NCI-H2171 (cell line): ENCODE results near the gene GPR34.
"Not testable (repeated sequence)": the region's sequence is repeated elsewhere in the genome, so short reads cannot be mapped to it uniquely, and the experiment has no call there.

Source experiments
- DNase-seq: peaks from one replicate; lab custom pipeline; 2025; lab: John Stamatoyannopoulos, UW

The GPR34 gene

DNA sequence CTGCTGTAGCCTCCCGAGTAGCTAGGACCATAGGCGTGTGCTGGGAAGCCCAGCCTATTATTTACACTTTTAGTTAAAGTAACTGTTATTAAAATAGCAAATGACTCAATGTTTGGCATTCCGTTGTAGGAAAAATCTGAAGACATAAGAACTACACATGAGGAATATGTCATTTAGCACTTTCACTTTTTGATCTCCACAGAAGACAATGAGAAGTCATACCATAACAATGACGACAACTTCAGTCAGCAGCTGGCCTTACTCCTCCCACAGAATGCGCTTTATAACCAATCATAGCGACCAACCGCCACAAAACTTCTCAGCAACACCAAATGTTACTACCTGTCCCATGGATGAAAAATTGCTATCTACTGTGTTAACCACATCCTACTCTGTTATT lies 6.7 kb downstream of the GPR34 start:
- no peak for DNase-seq

DNA sequence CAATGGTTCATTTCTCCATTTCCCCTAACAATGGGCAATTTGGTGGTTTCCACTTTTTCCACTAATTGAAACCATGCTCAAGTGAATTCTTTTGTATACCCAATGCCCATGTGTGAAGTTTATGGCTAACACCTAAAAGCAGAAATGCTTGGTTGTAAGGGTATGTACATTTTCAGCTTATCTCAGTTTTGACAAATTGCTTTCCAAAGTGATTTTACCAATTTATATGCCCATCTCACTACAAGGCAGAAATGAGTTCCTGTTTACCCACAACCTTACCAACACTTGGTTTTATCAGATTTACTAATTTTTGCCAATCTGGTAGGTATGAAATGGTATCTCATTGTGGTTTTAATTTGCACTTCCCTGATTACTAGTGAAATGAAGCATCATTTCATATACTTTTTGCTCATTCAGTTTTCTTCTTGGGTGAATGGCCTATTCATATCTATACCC lies 14.8 kb downstream of the GPR34 start:
- no peak for DNase-seq

DNA sequence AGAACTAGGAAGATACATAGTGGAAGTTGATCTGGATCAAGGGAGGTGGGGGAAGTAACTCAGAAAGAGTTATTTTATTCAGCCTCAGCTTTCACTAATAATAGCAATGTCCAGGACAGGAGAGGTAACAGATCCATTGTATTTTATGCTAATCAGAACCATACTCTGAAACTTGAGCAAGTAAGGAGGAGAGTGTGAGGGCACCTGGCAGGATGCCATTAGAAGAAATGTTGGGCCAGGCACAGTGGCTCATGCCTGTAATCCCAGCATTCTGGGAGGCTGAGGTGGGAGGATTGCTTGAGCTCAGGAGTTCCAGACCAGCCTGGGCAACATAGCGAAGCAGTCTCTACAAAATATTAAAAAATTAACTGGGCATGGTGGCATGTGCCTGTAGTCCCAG lies 16.3 kb downstream of the GPR34 start:
- no peak for DNase-seq

DNA sequence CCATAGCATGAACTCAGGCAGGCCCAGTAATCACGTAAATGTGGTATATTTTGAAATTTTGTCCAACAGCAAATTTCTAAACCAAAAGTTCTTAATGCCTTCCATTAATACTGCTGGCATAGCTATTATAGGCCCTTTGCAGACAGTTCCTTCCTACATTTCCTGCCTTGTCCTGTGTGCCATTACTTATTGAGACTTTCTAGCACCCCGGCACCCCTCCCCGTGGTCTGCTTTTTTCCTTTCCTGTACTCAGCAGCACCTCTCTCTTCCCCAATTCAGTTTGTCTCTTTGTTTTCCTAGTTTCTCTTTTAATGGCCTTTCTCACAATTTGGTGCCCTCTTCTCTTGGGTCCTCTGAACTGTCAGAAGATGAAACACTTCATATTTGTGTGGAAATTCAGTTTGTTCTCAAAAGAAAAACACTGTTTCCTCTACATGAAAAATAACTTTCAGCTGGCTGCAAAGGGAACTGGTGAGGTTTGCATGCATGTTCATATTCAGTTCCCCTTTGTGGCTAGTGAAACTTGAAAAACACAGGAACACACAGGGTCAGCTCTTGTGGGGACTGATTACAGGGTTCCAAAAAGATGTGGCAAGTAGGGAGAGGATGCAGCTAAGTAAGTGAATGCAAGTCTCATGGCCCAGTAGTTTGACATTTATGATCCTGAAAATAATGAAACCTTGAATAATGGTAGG lies 17.1 kb downstream of the GPR34 start:
- no peak for DNase-seq

DNA sequence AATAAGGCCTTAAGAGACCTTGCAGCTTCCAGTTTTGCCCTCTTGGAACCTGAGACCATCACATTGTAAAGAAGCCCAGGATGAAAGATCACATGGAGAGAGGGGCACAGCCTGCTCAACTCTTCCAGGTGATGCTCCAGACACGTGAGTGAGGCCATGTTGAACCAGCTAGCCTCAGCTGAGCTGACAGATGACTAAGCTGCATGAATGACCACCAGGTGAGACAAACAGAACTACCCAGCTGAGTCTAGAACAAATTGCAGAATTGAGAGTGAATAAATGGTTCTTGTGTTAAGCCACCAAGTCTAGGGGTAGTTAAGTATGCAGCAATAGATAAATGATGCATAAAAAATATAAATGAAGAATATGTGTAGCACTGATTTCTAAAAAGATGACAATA lies 18.4 kb downstream of the GPR34 start:
- no peak for DNase-seq

DNA sequence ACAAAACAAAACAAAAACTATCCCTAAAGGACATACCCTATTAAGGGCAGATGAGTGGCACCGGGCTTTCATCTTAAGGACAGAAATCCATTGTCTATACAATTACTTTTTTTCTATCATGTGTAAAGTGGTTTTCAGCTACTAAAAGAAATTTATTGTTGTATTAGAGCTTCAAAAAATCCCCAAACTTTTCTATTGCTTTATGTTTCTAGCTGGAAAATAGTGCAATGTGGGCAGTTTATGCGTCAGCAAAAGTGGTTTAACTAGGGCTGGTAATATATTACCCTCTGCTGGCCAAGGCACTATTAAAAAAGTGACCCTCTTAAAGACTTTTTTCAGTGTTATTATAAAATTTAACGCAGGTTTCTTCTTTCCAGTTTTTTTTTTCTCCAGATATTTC lies 19.7 kb downstream of the GPR34 start:
- DNase-seq, result no peak

DNA sequence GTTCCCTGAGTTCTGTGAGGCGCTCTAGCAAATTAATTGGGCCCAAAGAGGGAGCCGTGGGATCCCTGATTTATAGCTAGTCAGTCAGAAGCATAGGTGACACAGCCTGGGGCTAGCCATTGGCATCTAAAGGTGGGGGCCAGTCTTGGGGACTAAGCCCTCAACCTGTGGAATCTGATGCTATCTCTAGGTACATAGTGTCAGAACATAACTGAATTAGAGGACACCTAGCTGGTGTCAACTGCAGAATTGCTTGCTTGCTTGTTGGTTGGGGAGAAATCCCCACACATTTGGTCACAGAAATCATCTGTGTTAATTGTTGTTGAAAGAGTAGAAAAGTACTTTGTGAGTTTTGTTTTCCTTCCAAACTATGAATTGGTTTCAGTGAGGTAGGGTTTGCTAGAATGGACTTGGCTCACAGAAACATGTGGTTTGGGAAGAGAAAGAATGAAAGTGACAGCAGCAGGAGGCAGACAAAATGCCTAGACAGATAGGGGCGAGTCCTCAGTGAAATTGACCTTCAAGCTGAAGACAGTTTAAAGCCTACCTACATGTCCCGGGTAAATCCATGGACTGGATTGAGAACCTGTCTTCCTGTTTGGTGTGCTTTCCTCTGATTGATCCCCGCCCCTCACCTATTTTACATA lies 22.4 kb downstream of the GPR34 start:
- no peak for DNase-seq

DNA sequence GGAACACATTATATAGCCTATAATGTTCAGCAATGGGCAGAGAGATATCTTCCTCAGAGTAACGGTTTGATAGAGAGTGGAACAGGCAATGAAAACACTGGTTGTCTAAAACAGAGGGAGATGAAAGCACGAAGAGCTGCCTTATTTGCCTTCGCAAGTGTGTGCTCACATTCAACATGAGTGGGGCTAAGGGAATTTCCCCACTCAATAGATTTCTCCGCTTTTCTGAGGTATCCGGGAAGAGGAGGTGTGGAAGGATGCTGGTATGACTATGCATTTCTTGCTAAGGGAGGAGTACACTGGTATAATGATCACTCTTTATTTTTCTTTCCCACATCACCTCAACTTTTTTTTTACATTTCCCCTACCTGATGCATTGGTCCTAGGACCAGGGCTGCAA lies 27.4 kb downstream of the GPR34 start:
- no peak for DNase-seq

DNA sequence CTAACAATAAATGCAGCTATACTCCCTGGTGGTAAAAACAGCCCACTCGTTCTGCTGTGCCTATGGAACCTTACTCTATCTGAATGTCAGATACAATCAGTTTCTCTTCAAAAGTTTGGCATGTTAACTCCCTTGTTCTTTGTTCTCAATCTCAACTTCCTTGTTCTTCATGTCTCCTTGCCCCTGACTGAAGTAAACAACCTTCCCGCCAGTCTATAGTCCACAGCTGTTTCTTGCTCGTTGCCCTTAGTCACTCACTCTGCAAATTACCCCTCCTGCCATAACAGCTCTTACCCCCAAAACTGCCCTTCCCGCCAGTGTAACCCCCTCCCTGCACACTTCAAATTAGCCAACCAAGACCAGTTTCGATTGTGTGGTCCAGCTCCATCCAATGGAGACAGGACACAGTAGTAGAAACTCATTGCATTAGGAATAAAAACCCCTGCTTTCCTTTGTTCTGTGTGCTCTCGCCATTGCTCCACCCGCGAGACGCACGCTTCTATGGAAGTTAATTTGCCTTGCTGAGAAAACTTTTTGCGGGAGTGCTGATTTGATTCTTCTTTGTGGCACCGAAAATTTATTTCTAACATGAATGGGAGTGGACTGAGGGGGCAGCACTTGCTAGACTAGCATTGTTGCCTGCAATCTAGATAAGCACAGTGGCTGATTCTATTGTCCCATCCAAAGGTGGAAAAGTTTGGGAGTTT lies 28.1 kb downstream of the GPR34 start:
- no peak for DNase-seq

DNA sequence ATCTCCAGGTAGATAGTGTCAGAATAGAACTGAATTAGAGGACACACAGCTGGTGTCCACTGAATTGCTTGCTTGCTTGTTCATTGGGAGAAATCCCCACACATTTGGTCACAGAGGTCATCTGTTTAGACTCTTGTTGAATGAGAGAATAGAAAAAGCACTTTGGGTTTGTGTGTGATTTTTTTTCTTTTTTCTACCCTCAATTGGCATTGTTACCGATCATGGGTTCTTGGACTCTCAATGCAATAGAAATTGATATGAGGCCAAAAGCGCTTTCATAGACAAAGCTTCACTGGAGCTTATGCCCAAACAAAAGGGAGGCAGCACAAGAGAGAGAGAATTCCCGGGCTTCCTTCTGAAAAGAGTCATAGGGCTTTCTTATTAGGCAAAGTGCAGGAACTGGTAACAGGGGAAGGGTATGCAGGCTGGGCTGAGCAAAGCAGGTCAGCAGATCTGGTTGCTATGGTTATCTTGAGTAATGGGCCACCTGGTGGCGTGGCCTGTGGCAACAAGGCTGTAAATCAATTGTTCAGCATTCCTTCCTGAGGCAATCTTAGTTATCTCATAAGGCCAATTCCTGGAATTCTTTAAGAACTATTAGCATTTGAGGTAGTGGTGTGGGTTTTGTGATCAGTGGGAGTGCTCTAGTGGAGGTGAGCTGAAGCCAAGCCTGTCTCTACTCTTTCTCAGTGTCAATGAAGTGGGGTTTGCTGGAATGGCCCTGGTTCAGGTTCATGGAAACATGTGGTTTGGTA lies 29.9 kb downstream of the GPR34 start:
- no peak for DNase-seq

DNA sequence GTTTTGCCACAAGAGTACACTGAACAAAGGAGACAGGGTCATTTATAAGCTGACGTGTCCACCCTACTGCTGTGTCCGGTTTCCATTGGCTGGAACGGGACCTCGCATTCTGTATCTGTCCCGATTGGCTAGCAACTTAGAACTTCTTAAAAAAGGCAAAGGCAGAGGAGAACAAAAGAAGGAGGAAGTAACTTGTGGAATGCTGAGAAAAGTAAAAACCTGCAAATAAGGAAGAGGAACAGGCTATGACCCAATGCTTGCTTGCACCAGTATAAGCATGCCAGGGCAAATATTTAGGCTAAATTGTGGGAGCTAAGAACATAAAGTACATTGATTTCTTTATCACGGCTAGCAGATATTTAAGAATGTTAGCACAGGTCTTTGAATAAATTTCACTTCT lies 30.8 kb downstream of the GPR34 start:
- not testable (repeated sequence) for DNase-seq

DNA sequence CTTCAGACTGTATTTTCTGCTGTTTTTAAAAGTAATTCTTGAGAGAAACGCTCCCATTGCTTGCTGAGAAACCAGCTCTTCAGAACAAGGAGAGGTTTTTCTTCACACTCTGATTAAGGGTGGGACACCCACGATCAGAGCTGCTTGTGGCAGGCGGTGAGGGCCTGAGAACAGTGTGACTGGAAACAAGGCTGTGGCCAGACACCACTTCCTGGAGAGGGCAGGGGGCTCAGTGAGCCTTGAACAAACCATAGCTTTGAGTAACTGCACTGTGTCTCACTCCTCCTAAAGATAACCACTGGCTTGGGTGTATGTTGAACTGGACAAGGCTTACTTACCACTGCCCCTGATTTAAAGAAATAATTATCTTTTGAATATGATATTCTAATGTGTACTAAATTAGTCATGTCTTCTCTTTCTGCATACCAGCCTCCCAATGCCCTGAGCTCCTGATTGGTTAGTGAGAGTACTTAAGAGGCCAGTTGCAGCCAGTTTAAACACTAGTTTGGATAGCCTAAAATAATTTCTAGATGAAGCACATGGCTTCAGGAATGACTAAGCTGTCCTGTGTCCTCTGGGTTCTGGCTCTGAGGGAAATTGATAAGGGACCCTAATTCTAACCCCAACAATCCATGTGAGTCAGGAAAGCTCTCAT lies 31.5 kb downstream of the GPR34 start:
- DNase-seq, result no peak

DNA sequence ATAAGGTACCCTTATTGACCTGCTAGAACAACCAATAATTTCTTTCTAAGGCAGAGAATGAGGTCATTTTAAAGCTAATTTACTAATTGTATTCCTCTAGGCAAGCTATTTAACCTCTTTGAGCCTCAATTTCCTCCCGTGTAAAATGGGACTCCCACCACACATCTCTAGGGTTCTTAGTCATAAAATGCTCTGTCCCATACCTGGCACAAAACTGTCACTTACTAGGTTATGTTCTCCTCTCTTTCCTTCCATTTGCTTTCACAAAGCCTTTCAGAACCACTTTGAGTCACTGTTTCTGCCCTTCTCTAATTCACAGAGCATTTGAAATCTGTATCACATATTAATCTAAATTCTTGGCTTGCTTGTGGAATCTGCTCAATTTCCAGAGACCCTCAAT lies 32.8 kb downstream of the GPR34 start:
- DNase-seq, result no peak

DNA sequence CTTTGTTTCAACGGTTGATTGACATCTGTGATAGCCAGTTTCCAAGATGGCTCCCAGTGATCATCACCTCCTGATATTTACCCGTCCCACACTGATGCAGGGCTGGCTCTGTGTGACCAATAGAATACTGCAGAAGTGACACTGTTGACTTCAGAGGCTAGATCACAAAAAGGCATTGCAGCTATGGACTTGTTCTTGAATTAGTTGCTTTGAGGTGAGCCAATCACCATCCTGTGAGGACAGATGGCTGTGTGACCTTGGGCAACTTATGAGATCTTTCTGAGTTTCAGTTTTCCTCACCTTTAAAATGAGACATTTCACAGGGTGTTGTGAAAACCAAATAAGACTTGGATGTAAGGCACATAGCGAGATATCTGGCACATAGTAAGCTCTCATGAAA lies 33.4 kb downstream of the GPR34 start:
- DNase-seq, result no peak

DNA sequence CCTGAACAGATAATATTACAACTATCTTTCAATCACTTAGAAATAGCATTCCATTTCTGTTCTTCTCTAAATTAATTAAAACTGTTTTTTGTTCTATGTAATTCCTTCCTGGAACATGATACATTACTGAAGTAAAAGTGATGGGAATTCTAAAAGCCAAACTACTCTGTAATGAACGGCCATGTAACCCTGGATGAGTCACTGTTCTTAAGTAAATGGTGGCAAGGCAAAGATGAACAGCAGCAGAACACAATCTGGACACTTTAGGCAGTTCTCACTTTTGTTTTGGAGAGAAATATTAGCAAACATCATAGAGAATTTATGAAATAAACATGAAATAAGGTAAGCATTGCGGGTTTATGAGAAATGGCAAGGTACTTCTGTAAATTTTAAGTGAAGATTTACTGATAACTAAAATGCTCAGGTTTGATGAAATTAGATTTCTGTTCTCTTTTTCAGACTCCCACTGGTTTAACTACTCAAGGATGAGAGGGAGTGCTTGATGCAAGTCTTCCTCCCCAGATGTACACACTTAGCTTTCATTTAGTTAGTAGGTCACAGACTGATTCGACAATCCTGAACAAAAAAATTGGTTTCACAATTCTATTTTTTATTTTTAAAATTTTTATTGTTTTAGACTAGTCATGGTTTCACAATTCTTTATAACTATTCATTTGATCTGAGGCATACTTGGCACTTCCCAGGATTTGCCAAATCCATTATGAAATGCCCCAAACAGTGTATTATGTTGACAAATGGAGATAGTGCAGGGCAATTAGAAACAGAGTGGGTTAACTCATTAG lies 34.2 kb downstream of the GPR34 start:
- no peak for DNase-seq

DNA sequence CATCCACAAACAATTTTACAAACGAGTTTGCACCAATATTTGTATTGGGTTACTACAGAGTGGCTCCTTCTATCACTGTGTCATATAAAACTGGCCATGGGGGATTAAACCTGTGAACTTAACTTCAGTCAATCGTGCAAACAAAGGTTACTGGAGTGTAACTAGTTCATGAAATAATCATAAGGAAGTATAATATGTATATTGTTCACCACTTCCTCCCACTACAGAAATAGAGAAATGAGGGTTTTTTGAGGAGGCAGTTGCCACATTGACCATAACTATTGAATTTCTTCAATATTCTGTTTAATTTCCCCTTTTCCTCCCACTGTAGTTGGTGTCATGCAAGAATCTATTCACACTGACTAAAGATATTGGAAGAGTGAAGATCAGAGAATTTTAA lies 35.1 kb downstream of the GPR34 start, which contains the start of gene GPR82:
Gene GPR82, plus strand, starts transcription at position 356 of the 400 bp plus-strand sequence. CDS start 2,846 bp downstream, outside the sequence.
- no peak for DNase-seq

DNA sequence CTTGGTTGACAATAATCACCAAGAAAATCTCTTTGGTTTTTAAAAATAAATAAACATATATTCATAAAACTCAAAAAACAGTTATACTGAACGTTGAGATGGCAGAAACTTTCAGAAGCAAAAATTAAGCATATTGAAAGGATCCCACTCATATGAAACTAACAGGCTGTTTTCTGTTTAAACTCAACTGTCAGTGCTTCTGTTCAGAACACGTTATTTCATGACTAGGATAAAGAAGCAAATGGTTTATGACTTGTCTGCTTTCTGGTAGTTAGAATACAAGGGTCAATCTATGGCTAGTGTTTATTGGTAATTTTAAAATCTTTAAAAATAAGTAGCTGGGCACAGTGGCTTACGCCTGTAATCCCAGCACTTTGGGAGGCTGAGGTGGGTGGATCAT lies 39.4 kb downstream of the GPR34 start:
- no peak for DNase-seq

DNA sequence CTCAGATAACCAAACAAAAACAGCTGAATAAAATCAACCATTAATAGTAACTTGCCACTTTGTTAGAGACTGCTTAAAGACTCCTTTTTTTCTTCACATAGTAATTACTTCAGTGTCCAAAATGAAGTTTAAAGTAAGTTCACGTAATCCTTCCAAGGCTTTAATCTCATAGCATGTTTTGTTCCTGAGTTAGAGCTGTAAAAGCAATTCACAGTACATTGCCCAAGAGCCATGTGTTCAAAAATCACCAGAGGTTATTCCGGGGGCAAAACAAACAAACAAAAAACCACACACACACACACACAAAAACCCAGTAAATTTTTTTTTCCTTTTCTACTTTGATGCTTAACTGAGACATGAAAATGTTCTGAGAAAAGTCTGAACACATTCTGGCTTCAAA lies 41.3 kb downstream of the GPR34 start:
- DNase-seq, result no peak

DNA sequence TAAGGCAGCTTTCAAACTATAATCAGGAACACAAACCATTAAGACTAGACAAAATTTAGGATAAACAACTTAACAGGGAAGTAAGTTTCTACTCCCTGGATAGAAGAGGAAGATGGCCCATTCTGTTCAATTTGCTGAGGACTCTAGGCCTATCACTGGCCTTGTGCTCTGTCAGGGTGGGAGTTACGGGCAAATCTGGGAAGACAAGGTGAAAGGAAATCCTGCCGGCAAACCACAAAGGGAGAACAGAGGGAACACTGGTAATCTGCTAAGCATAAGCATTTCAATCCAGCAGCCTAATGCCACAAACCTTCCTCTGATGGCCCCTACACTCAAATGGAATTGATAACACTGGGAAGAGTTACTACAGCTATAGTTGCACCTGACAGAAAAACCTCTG lies 43.5 kb downstream of the GPR34 start:
- no peak for DNase-seq

DNA sequence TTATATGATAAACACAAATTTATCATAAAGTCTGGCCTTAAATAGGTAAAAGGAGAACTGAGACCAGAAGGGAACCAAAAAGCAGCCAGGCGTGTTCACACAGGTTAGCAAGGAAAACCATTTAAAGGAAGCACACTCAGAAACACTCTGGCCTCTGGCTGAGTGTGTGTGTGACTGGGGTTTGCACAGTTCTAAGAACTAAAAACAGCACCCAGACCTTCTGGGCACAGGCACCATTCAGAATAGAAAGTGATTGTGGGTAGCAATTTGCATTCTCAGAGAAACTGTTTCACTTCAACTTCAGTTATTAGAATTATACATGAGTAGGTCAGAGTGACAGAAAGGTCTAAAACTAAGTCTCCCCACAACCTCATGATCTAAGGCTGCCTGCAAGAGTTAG lies 45.2 kb downstream of the GPR34 start:
- DNase-seq, result no peak

DNA sequence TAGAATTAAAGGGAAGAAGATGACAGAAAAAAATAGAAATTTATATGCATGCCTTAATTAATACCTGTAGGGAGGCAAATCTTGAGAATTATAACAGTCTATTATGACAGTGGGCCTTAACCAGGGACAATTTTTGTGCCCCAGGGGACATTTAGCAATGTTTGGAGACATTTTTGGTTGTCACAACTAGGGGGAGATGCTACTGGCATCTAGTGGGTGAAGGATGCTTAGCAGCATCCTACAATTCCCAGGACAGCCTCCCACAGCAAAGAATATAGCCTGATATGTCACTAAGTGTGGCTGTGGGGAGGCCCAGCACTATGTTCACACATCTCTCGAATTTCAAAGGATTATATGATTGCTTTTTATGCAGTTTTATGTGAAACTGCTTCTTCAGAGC lies 45.8 kb downstream of the GPR34 start:
- no peak for DNase-seq
